C4-2B (cell line): ENCODE results near the gene HSF5.

Source experiments
- CTCF ChIP-seq: fragments of 450-650 bp; conservative IDR thresholded peaks from 2 replicates; pipeline ENCODE4 v1.5.1; 2017; ENCODE audit warnings: mild to moderate bottlenecking
- ZFX ChIP-seq: fragments of 450-650 bp; IDR thresholded peaks from 2 replicates; pipeline ENCODE4 v1.6.1; 2017

- no peak for TF ChIP-seq CTCF
- TF ChIP-seq ZFX = no peak
Observed at GRCh38 chr17:58415371-58416055, 72.7 kb downstream of the HSF5 start.
